Natural killer cell treated with Interleukin-12 subunit alpha and Interleukin-12 subunit beta and Interleukin-15 and Interleukin-18, amount 100 ng/mL, for 72 hours (primary cell): ENCODE results near the gene GNE. TPM values are rescaled to one million over a fixed set of nuclear protein-coding genes. Genes with fewer than 3 reads are reported as not detected.
A peak's percentile ranks its signal among the peaks of the same experiment; 100 is the strongest.
"Not testable (repeated sequence)": the region's sequence is repeated elsewhere in the genome, so short reads cannot be mapped to it uniquely, and the experiment has no call there.

Experiments used
- ATAC-seq, 2 donors: fragments of 150-1000 bp; cut with Tn5 transposase in 1 of 2; sonication (Bioruptor Pico), chemical (Tn5 transposase) in 1 of 2; 2 replicates each; pipeline ENCODE4 v1.10.0; 2021
- DNase-seq: peaks from one replicate; pipeline ENCODE4 v3.0.0; 2022; ENCODE audit warnings: low spot score
- H3K27ac Mint-ChIP-seq, 2 donors: 1 replicate in 1 of 2; 2 replicates in 1 of 2; pipeline ENCODE4 v1.8.0; 2022; ENCODE audit warnings: mixed read lengths in 2 of 2, mild to moderate bottlenecking in 1 of 2, moderate library complexity in 1 of 2
- H3K27me3 Mint-ChIP-seq, 2 donors: 1 replicate in 1 of 2; 2 replicates in 1 of 2; pipeline ENCODE4 v1.8.0; 2022; ENCODE audit warnings: mixed read lengths in 2 of 2
- H3K36me3 Mint-ChIP-seq: one replicate; pipeline ENCODE4 v1.8.0; 2022; ENCODE audit warnings: mixed read lengths
- H3K4me1 Mint-ChIP-seq, 2 donors: 1 replicate in 1 of 2; 2 replicates in 1 of 2; pipeline ENCODE4 v1.8.0; 2022; ENCODE audit warnings: low read depth in 2 of 2, mixed read lengths in 2 of 2, mild to moderate bottlenecking in 1 of 2
- H3K4me3 Mint-ChIP-seq: one replicate; pipeline ENCODE4 v1.8.0; 2022; ENCODE audit warnings: mixed read lengths
- H3K9me3 Mint-ChIP-seq: 2 replicates; pipeline ENCODE4 v1.8.0; 2022; ENCODE audit warnings: mixed read lengths
- total RNA-seq, 2 donors: library from RNA; stranded (reverse); gene quantifications; one replicate each; pipeline ENCODE4 v1.2.3, GENCODE V29; 2022

GNE gene, protein sequence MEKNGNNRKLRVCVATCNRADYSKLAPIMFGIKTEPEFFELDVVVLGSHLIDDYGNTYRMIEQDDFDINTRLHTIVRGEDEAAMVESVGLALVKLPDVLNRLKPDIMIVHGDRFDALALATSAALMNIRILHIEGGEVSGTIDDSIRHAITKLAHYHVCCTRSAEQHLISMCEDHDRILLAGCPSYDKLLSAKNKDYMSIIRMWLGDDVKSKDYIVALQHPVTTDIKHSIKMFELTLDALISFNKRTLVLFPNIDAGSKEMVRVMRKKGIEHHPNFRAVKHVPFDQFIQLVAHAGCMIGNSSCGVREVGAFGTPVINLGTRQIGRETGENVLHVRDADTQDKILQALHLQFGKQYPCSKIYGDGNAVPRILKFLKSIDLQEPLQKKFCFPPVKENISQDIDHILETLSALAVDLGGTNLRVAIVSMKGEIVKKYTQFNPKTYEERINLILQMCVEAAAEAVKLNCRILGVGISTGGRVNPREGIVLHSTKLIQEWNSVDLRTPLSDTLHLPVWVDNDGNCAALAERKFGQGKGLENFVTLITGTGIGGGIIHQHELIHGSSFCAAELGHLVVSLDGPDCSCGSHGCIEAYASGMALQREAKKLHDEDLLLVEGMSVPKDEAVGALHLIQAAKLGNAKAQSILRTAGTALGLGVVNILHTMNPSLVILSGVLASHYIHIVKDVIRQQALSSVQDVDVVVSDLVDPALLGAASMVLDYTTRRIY
- total RNA-seq = 10 to 100 TPM; 22.9 to 23.3 TPM

DNA sequence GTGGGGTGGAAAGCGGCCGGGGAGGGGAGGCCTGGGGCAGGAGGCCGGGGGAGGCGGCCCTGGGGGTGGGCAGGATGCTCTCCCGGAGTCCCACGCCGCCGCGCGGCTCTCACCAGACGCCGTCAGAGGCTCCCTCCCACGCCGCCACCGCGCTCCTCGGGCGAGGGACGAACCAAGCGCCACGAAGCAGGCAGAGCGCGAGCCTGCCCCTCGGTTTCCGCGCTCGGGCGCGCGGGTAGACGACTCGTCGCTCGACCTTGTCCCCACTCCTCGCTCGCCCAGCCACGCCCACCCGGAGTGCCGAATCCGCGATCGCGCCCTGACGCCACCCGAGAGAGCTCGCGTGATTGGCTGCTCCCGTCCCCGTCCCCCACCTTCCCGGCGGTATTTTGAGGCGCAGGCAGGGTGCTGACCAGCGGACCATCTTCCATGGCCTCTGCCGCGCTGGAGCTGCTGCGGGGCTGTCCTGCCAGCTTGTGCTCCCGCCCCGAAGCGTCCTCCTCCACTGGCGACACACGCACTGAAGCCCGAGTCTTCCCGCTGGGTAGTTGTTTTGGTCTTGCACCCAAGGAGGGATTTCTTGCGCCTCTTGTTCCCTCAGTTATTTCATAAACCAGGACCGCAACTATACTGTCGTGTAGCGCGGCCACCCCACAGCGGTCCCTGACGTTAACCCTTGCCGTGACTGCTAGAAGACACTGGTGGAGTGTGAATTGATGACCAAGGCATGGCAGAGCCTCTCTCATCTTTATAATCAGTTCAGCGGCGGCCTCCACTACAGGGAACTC is at the start of gene GNE:
Gene GNE, minus strand, starts transcription at position 241 of the 788 bp plus-strand sequence. CDS start 9,093 bp downstream, outside the sequence.
- Mint-ChIP-seq H3K27me3 (no peaks in the 10 kb centered on the region), H3K9me3 (no peaks in the 10 kb centered on the region), H3K36me3 (no peaks in the 10 kb centered on the region), H3K4me1 (peaks cover 0 to 7% of the 10 kb centered on the region in 2 donors), H3K4me3 (peak within 1 kb of the TSS; percentile 96), H3K27ac (peak within 1 kb of the TSS; percentile 84 to 95)
- ATAC-seq = peak; percentile 94
- DNase-seq = peak; percentile 99

DNA sequence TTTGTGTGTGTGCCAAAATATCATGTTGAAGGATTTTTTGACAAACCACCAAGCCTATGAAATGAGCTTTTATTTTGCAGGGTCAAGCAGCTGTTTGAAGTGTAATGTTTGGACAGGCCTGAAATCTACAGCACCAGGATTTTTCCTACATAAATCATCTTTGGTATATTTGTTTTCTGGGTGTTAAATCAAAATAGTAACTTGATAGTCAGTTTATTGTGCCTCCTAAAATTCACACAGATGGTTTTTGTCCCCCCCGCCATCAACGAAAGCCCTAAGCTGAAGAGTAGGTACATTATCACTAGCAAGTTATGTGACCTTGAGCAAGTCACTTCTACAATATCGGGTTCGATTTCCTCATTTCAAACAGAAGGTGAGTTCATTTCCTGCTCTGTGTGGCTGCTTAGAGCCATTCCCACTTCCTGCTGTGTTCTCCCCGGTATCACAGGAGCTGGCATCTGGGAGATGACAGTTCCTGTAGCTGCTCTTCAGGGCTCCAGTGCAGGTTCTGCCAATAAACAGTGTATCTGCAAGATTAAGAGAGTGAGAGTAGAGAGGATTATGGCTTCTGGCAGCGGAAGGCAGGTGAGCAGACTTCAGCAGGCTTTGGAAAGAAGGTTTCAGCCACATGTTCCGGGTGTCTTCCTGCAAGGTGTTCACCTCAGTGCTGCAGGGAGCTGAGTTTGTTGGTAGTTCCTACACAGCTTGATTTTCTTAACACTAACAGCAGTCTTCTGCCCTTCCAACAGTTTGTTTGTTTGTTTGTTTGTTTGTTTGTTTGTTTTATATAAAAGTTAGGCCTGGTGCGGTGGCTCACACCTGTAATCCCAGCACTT is 48.4 kb upstream of the GNE start:
- DNase-seq = no peak
- H3K27ac Mint-ChIP-seq = no peak overlapping the region
- no peak for ATAC-seq
- H3K9me3 Mint-ChIP-seq = no peaks in the 10 kb centered on the region
- no peaks in the 10 kb centered on the region for H3K36me3 Mint-ChIP-seq
- no peaks in the 10 kb centered on the region for H3K27me3 Mint-ChIP-seq
- H3K4me3 Mint-ChIP-seq = no peak overlapping the region
- peaks cover 4% of the 10 kb centered on the region in 2 donors for H3K4me1 Mint-ChIP-seq

DNA sequence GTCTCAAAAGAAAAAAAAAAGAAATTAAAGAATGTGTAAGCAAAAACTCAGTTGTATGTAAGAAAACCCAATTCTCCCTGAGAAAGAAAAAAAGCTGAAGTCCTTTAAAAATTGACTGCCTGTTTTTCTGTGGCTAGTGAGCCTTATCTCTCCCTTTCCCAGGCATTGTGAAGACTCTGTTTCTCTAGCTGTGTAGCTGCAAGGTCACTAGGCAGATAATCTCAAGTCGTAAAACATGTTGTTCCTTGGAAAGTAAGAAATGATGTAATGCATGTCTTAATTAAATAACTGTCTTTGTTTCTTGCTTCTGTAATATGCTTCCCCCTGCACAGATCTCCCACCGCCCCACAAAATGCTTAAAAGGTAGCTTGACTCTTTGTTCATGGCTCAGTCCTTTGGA is 46.1 kb upstream of the GNE start:
- H3K36me3 Mint-ChIP-seq, DNase-seq, H3K4me1 Mint-ChIP-seq, H3K9me3 Mint-ChIP-seq, H3K4me3 Mint-ChIP-seq, H3K27ac Mint-ChIP-seq, ATAC-seq, H3K27me3 Mint-ChIP-seq: not testable (repeated sequence)

DNA sequence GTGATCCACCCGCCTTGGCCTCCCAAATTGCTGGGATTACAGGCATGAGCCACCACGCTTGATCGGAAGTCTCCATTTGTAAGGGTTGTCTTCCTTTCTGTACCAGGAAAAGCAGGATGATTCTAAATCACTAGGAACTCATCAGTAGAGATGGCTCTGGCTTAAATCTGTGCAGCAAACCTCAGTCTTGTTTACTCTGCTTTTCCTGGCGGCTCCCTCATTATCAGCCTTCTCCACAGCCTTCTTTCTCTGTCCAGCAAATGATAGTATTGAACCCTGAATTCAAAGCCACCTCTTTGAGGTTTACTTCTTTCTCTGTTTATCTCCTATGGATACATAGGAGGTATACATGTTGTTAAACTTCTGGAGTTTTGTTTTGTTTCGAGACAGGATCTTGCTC is 43.0 kb upstream of the GNE start:
- ATAC-seq = no peak
- H3K27me3 Mint-ChIP-seq = no peaks in the 10 kb centered on the region
- H3K27ac Mint-ChIP-seq = no peak overlapping the region
- no peaks in the 10 kb centered on the region for H3K36me3 Mint-ChIP-seq
- no peaks in the 10 kb centered on the region for H3K9me3 Mint-ChIP-seq
- DNase-seq = no peak
- H3K4me3 Mint-ChIP-seq = no peak overlapping the region
- H3K4me1 Mint-ChIP-seq = no peaks in the 10 kb centered on the region

DNA sequence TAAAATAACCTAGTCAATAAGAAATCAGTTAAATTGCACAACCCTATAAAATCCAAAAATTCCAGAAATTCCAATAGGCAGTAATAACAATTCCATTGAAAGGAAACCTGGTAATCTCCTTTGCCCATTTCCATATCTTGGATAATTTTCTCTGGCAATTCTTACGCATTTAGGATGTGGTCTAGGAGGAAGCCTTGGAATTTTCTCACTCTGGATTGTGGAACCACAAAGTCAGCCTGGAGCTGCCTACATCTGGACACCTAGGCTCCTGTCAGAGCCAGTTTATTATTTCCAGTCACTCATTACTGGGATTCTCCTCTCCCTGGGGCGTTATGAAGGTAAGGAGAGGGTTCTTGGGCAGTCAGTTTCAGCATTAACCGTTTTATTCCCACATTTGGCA is 40.3 kb upstream of the GNE start:
- no peaks in the 10 kb centered on the region for H3K4me1 Mint-ChIP-seq
- ATAC-seq = no peak
- no peaks in the 10 kb centered on the region for H3K9me3 Mint-ChIP-seq
- no peak overlapping the region for H3K27ac Mint-ChIP-seq
- no peak overlapping the region for H3K4me3 Mint-ChIP-seq
- no peaks in the 10 kb centered on the region for H3K36me3 Mint-ChIP-seq
- no peaks in the 10 kb centered on the region for H3K27me3 Mint-ChIP-seq
- no peak for DNase-seq

DNA sequence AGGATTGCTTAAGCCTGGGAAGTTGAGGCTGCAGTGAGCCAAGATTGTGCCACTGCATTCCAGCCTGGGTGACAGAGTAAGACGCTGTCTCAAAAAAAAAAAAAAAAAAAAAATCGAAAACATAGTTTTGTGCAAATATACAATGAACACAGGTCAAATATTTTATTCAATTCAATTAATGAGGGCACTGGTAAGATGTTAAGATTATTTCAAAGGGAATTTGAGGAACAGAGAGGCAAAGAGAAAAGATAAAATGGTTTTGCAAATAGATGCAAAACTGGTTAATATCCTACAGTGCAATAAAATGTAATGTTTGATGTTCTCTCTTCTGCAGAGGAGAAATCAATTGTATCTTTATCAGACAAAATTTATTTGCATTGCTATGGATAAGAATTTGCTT is 39.5 kb upstream of the GNE start:
- H3K9me3 Mint-ChIP-seq = no peaks in the 10 kb centered on the region
- no peaks in the 10 kb centered on the region for H3K36me3 Mint-ChIP-seq
- no peak overlapping the region for H3K27ac Mint-ChIP-seq
- no peak for ATAC-seq
- H3K4me1 Mint-ChIP-seq = no peaks in the 10 kb centered on the region
- no peaks in the 10 kb centered on the region for H3K27me3 Mint-ChIP-seq
- H3K4me3 Mint-ChIP-seq = no peak overlapping the region
- DNase-seq = no peak

DNA sequence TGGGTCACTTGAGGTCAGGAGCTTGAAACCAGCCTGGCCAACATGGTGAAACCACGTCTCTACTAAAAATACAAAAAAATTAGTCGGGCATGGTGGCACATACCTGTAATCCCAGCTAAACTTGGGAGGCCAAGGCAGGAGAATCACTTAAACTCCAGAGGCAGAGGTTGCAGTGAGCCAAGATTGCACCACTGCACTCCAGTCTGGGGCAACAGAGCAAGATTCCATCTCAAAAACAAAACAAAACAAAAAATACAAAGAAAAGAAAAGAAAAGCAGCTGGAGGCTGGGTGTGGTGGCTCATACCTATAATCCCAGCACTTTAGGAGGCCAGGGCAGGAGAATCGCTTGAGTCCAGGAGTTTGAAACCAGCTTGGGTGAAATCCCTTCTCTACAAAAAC is 36.7 kb upstream of the GNE start:
- ATAC-seq, DNase-seq, H3K4me1 Mint-ChIP-seq, H3K9me3 Mint-ChIP-seq, H3K27ac Mint-ChIP-seq, H3K4me3 Mint-ChIP-seq, H3K27me3 Mint-ChIP-seq, H3K36me3 Mint-ChIP-seq: not testable (repeated sequence)

DNA sequence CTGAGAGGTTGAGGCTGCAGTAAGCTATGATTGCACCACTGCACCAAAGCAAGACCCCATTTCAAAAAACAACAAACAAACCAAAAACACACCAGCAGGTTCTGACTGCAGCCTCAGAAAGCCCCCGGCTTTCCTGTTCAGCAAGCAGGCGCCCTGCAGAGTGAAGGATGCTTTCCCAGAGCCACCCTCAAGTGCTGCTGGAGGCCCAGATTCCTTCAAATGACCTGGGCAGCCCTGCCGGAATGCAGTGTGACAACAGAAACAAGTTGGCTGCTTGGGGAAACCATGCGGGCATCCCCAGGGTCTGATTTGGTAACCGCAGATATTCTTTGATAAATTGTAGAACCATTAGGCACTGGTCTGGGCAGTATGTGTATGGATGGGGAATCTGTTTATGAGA is 35.7 kb upstream of the GNE start:
- DNase-seq = no peak
- Mint-ChIP-seq H3K9me3 (no peaks in the 10 kb centered on the region), H3K4me3 (no peak overlapping the region), H3K4me1 (no peaks in the 10 kb centered on the region), H3K27ac (no peak overlapping the region), H3K27me3 (no peaks in the 10 kb centered on the region), H3K36me3 (no peaks in the 10 kb centered on the region)
- no peak for ATAC-seq

DNA sequence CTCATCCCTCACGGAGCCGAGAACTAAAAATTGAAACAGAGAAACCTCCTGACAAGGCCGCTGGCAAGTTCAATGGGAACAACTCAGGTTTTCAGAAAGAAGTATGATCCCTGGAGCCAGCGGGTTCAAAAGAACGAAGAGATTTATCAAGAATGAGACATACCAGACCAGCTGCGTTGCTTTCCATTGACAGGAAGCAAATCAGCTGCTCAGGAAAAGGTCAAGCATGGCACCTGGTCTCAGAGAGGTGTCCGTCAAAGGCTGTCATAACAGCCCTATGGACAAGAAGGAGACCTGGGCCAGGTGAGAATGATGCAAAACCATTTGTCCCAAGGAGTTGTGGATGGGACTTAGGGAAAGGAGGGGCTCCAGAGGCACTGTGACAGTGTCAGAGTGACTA is 34.9 kb upstream of the GNE start:
- no peak for ATAC-seq
- no peaks in the 10 kb centered on the region for H3K4me1 Mint-ChIP-seq

DNA sequence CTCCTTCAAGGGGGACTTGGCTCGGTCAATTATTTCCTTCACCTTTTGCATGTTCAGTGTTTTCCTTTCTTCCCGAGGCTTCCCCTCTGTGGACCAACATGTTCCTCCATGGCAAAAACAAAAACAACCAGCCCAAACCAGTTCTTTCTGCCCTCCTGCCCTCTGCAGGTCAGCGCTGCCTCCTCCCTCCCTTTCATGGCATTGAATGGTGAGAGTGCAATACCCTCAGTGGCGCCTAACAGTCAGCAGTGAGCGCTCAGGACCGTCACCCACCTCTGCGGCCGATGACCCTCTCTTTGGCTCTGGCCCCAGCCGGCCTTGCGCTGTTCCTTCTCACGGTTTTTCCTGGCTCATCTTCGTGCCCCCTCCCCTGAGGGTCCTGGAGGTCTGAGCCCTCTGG is 34.4 kb upstream of the GNE start:
- no peaks in the 10 kb centered on the region for H3K27me3 Mint-ChIP-seq
- H3K27ac Mint-ChIP-seq = no peak overlapping the region
- H3K4me1 Mint-ChIP-seq = no peaks in the 10 kb centered on the region
- no peaks in the 10 kb centered on the region for H3K9me3 Mint-ChIP-seq
- DNase-seq = no peak
- H3K4me3 Mint-ChIP-seq = no peak overlapping the region
- no peak for ATAC-seq
- no peaks in the 10 kb centered on the region for H3K36me3 Mint-ChIP-seq

More for the DNA sequence above, 34.9 kb upstream of the GNE start:
- no peaks in the 10 kb centered on the region for H3K36me3 Mint-ChIP-seq
- H3K27ac Mint-ChIP-seq = no peak overlapping the region
- no peak for DNase-seq
- no peaks in the 10 kb centered on the region for H3K27me3 Mint-ChIP-seq
- H3K4me3 Mint-ChIP-seq = no peak overlapping the region
- H3K9me3 Mint-ChIP-seq = no peaks in the 10 kb centered on the region

DNA sequence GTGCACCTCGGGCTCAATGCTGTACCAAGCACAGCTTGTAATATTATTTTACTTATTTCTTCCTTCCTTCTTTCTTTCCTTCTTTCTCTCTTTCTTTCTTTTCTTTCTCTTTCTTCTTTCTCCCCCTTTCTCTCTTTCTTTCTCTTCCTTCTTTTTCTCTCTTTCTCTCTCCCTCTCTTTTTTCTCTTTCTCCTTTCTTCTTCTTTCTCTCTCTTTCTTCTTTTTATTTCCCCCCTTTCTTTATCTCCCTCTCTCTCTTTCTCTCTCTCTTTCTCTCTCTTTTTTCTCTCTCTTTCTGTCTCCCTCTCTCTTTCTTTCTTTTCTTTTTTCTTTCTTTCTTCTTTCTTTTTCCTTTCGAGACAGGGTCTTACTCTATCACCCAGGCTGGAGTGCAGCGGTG is 32.7 kb upstream of the GNE start:
- Mint-ChIP-seq H3K9me3 (no peaks in the 10 kb centered on the region), H3K27ac (no peak overlapping the region)

DNA sequence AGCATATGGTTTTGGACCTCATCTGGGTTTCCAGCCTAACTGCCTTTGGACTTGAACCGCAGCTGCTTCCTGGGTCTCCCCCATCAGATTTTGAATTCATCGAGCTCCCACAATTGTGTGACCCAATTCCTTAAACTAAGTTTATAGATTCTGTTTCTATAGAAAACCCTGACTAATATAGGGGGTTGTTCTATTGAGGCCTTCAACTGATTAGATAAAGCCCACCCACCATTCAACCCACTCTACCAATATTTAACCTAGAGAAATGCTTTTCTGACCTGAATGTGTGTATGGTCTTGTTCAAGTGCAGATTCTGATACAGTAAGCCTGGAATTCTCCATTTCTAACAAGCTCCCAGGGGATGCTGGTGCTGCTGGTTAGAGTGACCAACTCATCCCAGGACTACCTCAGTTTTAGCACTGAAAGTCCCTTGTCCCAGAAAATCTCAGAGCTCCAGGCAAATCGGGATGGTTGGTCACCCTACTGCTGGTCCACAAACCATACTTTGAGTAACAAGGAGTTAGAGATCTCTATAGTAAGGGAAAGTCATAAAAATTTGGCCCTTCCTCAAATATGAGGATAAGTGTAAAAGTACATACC is 31.7 kb upstream of the GNE start:
- H3K36me3 Mint-ChIP-seq = no peaks in the 10 kb centered on the region
- no peak for ATAC-seq
- H3K27me3 Mint-ChIP-seq = no peaks in the 10 kb centered on the region
- no peak overlapping the region for H3K4me3 Mint-ChIP-seq
- DNase-seq = no peak
- no peak overlapping the region for H3K27ac Mint-ChIP-seq
- no peaks in the 10 kb centered on the region for H3K9me3 Mint-ChIP-seq
- no peaks in the 10 kb centered on the region for H3K4me1 Mint-ChIP-seq

More for the DNA sequence above, 32.7 kb upstream of the GNE start:
- Mint-ChIP-seq H3K36me3 (no peaks in the 10 kb centered on the region), H3K4me1 (no peaks in the 10 kb centered on the region), H3K4me3 (no peak overlapping the region), H3K27me3 (no peaks in the 10 kb centered on the region)
- DNase-seq = no peak
- no peak for ATAC-seq

DNA sequence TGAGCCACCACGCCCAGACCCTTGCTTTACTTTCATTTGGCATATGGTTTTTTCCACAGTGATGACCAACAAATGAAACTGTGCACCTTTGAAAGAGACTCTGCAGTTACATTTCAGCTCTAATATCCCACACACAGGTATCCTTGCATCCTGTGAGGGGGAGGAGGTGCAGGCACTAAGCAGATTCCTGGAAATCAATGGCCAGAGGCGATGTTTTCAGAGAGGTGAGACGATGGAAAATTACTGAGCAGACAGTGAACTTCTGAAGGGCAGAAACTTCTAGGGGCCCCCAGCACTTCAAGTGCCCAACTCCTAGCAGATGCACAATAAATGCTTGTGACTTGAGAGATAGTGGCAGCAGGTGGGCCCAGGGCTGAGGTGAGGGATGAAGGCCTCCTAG is 29.8 kb upstream of the GNE start:
- Mint-ChIP-seq H3K4me1 (no peaks in the 10 kb centered on the region), H3K9me3 (no peaks in the 10 kb centered on the region), H3K4me3 (no peak overlapping the region), H3K27ac (no peak overlapping the region), H3K27me3 (no peaks in the 10 kb centered on the region), H3K36me3 (no peaks in the 10 kb centered on the region)
- ATAC-seq (no peak), DNase-seq (no peak)
